ENCODE data around the gene ATXN10.

Gene ATXN10

DNA sequence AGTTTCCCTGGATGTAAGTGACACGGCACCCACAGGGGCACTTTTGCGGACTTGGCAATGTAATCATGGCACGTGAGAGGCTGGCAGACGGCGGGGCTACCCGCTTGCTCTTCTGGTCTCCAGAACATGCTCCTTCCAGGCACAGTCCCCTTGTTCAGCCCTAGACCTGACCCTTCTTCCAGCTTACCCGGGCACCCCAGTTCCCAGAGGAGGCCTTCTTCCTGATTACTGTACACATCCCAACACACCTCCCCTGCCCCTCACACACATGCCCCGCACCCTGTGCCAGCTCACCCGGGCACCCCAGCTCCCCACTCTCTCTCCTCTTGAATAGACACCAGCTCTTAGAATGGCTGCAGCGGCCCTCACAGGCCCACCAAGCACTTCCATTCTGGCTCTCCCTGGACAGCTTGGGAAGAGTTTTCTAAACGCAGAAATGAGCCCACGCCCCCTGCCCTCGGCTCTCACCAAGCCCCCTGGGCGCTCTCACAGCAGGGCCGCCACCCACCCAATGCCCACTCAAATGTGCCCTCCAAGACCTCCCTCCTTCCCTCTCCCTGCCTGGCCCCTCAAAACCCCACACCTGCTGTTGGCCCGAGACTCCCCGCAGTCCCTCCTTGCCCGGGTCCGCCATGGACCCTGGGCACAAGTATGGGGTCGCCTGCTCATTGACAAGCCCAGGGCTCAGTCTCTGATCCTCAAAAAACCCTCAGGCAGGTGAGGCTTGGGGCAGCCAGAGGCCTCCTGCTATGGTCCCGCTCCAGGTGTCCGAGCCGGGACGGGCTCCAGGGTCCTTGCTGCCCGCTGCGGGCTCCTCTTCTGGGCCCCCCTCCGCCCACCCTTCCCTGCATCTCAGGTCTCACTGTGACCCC is 216.8 kb downstream of the ATXN10 start:
- no peaks in the 10 kb centered on the region for H3K79me2 ChIP-seq (ENCODE audit: low read length)
- H4K20me1 ChIP-seq (ENCODE audit: insufficient read depth, low read length), result no peaks in the 10 kb centered on the region
- no peaks in the 10 kb centered on the region for H3K4me1 ChIP-seq (ENCODE audit: low read length)
- H3K4me3 ChIP-seq (ENCODE audit: low read length), result no peak overlapping the region
- H3K36me3 ChIP-seq (replicated peaks; ENCODE audit: low read depth, low read length), result no peaks in the 10 kb centered on the region
- no peaks in the 10 kb centered on the region for H3K9me3 ChIP-seq (ENCODE audit: insufficient read depth, low read length)
- TF ChIP-seq EZH2phosphoT487 (IDR thresholded peaks at IDR 0.05; ENCODE audit: low read depth) (no peak), CTCF (IDR thresholded peaks at IDR 0.05; ENCODE audit: low read depth, low read length) (no peak)
- H3K9ac ChIP-seq (ENCODE audit: low read length), result no peak overlapping the region
- H3K4me2 ChIP-seq (ENCODE audit: low read length), result no peak overlapping the region
- no peaks in the 10 kb centered on the region for H3K27me3 ChIP-seq (ENCODE audit: low read depth, low read length)
- H2AFZ ChIP-seq (ENCODE audit: low read depth, low read length), result no peak overlapping the region
- H3K27ac ChIP-seq (ENCODE audit: low read length), result no peak overlapping the region

GRCh38 chr22:45889093-45889538 is 217.5 kb downstream of the ATXN10 start:
- Histone ChIP-seq H3K79me2 (ENCODE audit: low read length) (no peaks in the 10 kb centered on the region), H3K4me1 (ENCODE audit: low read length) (no peaks in the 10 kb centered on the region), H3K9me3 (ENCODE audit: insufficient read depth, low read length) (no peaks in the 10 kb centered on the region), H3K4me2 (ENCODE audit: low read length) (no peak overlapping the region), H3K4me3 (ENCODE audit: low read length) (no peak overlapping the region), H2AFZ (ENCODE audit: low read depth, low read length) (no peak overlapping the region), H4K20me1 (ENCODE audit: insufficient read depth, low read length) (no peaks in the 10 kb centered on the region), H3K27me3 (ENCODE audit: low read depth, low read length) (no peaks in the 10 kb centered on the region), H3K9ac (ENCODE audit: low read length) (no peak overlapping the region), H3K36me3 (replicated peaks; ENCODE audit: low read depth, low read length) (no peaks in the 10 kb centered on the region), H3K27ac (ENCODE audit: low read length) (no peak overlapping the region)
- no peak for TF ChIP-seq CTCF (IDR thresholded peaks at IDR 0.05; ENCODE audit: low read depth, low read length)

DNA sequence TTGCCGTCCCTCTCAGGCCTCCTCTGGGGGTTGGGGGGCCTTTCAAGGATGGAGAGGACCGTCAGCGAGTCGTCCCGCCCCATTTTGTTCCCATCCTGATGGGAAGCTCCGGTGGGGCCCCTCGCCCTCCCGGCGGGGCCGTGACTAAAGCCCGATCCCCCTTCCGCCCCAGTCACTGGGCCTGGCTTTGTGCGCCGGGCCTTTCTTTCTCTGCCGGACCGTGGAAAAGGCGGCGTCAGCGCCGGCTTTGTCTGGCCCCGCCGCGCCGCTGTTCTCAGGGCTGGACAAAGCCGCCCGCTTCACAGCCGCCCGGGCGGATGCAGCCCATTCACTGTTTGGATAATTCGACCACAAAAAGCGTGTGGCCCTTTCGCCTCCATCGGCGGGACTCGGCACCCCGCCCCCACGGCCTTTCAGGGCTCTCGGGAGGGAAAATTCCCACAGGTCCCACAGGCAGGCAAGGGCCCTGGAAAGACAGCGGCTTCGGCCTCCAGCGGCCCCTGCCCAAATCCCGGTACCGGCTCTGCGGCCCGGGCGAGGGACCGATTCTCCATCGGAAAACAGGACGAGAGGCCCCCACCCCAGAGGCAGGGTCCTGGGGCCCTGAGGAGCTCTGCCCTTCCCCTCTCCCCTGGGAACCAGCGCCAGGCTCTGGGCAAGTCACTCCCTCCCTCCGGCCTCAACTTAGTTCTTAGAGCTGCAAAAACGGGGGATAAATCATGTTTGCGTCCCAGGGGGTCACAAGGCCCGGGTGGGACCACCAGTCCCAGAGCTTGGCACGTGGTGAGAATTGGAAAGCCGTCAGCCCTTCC is 218.1 kb downstream of the ATXN10 start:
- no peaks in the 10 kb centered on the region for H3K27me3 ChIP-seq (ENCODE audit: low read depth, low read length)
- H2AFZ ChIP-seq (ENCODE audit: low read depth, low read length), result no peak overlapping the region
- H3K79me2 ChIP-seq (ENCODE audit: low read length), result no peaks in the 10 kb centered on the region

More for the DNA sequence above, 218.1 kb downstream of the ATXN10 start:
- Histone ChIP-seq H3K9me3 (ENCODE audit: insufficient read depth, low read length) (no peaks in the 10 kb centered on the region), H3K36me3 (replicated peaks; ENCODE audit: low read depth, low read length) (no peaks in the 10 kb centered on the region), H3K9ac (ENCODE audit: low read length) (no peak overlapping the region), H4K20me1 (ENCODE audit: insufficient read depth, low read length) (no peaks in the 10 kb centered on the region), H3K4me1 (ENCODE audit: low read length) (no peaks in the 10 kb centered on the region), H3K4me3 (ENCODE audit: low read length) (no peak overlapping the region), H3K4me2 (ENCODE audit: low read length) (no peak overlapping the region), H3K27ac (ENCODE audit: low read length) (no peak overlapping the region)
- TF ChIP-seq EZH2phosphoT487 (IDR thresholded peaks at IDR 0.05; ENCODE audit: low read depth), result no peak
- no peak for TF ChIP-seq CTCF (IDR thresholded peaks at IDR 0.05; ENCODE audit: low read depth, low read length)

Measured in OCI-LY3 (cell line).